Esophagus squamous epithelium (tissue), 5 donors: ENCODE data around the gene ALPP. TPM values are rescaled to one million over a fixed set of nuclear protein-coding genes. Genes with fewer than 3 reads are reported as not detected.

ENCODE experiments used
- DNase-seq: peaks from one replicate; lab custom pipeline; 2025; lab: John Stamatoyannopoulos, UW
- H3K27ac ChIP-seq, 4 donors: fragments of 200-600 bp; sonication (generic); one replicate each; pipeline ENCODE4 v1.5.1; 2016 to 2019; ENCODE audit warnings: mild to moderate bottlenecking in 1 of 4
- H3K27me3 ChIP-seq, 4 donors: fragments of 200-600 bp; sonication (generic); 1 replicate in 3 of 4; 2 replicates in 1 of 4; pipeline versions ENCODE4 v1.5.1 to v1.6.0; 2017 to 2021; ENCODE audit warnings: antibody characterized with exemption in 1 of 4
- H3K36me3 ChIP-seq, 3 donors: fragments of 200-600 bp; sonication (generic); one replicate each; pipeline ENCODE4 v1.5.1; 2016 to 2019
- H3K4me1 ChIP-seq, 3 donors: fragments of 200-600 bp; sonication (generic); one replicate each; pipeline ENCODE4 v1.5.1; 2017 to 2019
- H3K4me3 ChIP-seq, 4 donors: fragments of 200-600 bp; sonication (generic); 1 replicate in 3 of 4; 2 replicates in 1 of 4; pipeline ENCODE4 v1.5.1; 2016 to 2019; ENCODE audit warnings: mild to moderate bottlenecking in 2 of 4, moderate library complexity in 1 of 4
- H3K9me3 ChIP-seq, 3 donors: fragments of 200-600 bp; sonication (generic); one replicate each; pipeline ENCODE4 v1.5.1; 2016 to 2019
- CTCF ChIP-seq, 6 experiments: fragments of 450-650 bp in 4 of 6; fragments of 200-600 bp in 2 of 6; sonication (generic) in 2 of 6; IDR thresholded peaks; one replicate each; pipeline ENCODE4 v1.5.1; 2016 to 2019; ENCODE audit warnings: antibody characterized with exemption in 6 of 6, mild to moderate bottlenecking in 4 of 6, moderate library complexity in 4 of 6
- POLR2A ChIP-seq, 4 donors: fragments of 450-650 bp; IDR thresholded peaks; one replicate each; pipeline ENCODE4 v1.6.1; 2017; ENCODE audit warnings: antibody characterized with exemption in 4 of 4, mild to moderate bottlenecking in 4 of 4, moderate library complexity in 3 of 4
- WGBS, 2 donors: methylation state at CpG; one replicate each; pipeline ENCODE4 v1.1.5; 2018; 5-methylcytosine and 5-hydroxymethylcytosine counted together
- intact Hi-C: fragments of 100-400 bp; cut with DNase I; formaldehyde crosslinking; loops from one replicate; pipeline ENCODE4 v1.15.0; 2022
- total RNA-seq, 4 donors: library from RNA; depleted of rRNA; stranded (reverse); fragments of >200 nt; gene quantifications; one replicate each; pipeline ENCODE4 v1.1.0, GENCODE V29; 2016
- donor health status: DM: yes; HTN: yes; CAD: no.

The ALPP gene
- total RNA-seq, 4 donors from 2014 or later = not detected

- Histone ChIP-seq H3K27ac (no peak overlapping the region), H3K27me3 (peaks cover 0 to 24% (median 0%) of the 10 kb centered on the region in 4 donors), H3K36me3 (no peaks in the 10 kb centered on the region), H3K4me3 (no peak overlapping the region), H3K9me3 (no peaks in the 10 kb centered on the region), H3K4me1 (no peaks in the 10 kb centered on the region)
- WGBS, 2 donors = 53 to 64% methylated on average over 1 of the region's 1 CpG
- TF ChIP-seq POLR2A (IDR thresholded peaks at IDR 0.05) = no peak
- TF ChIP-seq CTCF (IDR thresholded peaks at IDR 0.05) = no peak
- intact Hi-C loops = no loop called here
- no peak for DNase-seq
These were observed 4.2 kb upstream of the ALPP start for GRCh38 chr2:232374356-232374755.

GRCh38 chr2:232375164-232375563, 3.4 kb upstream of the ALPP start:
- WGBS, 2 donors = 70 to 78% methylated on average over 12 of the region's 12 CpGs
- intact Hi-C loops = no loop called here

GRCh38 chr2:232376260-232376659, 2.3 kb upstream of the ALPP start:
- TF ChIP-seq POLR2A (IDR thresholded peaks at IDR 0.05) = no peak
- no peak for TF ChIP-seq CTCF (IDR thresholded peaks at IDR 0.05)
- H3K36me3 ChIP-seq = no peaks in the 10 kb centered on the region
- no peak for DNase-seq
- H3K4me1 ChIP-seq = no peaks in the 10 kb centered on the region
- intact Hi-C loops = no loop called here
- no peak overlapping the region for H3K27ac ChIP-seq
- H3K27me3 ChIP-seq = peaks cover 0 to 37% (median 0%) of the 10 kb centered on the region in 4 donors
- WGBS, 2 donors = 63 to 78% methylated on average over 3 to 4 of the region's 4 CpGs
- no peak overlapping the region for H3K4me3 ChIP-seq
- H3K9me3 ChIP-seq = no peaks in the 10 kb centered on the region

More at GRCh38 chr2:232375164-232375563, 3.4 kb upstream of the ALPP start:
- no peak for DNase-seq
- no peak overlapping the region for H3K27ac ChIP-seq
- H3K9me3 ChIP-seq = no peaks in the 10 kb centered on the region
- H3K27me3 ChIP-seq = peaks cover 0 to 29% (median 0%) of the 10 kb centered on the region in 4 donors
- TF ChIP-seq CTCF (IDR thresholded peaks at IDR 0.05) (no peak), POLR2A (IDR thresholded peaks at IDR 0.05) (no peak)
- no peak overlapping the region for H3K4me3 ChIP-seq
- no peaks in the 10 kb centered on the region for H3K36me3 ChIP-seq
- no peaks in the 10 kb centered on the region for H3K4me1 ChIP-seq

- Histone ChIP-seq H3K27ac (no peak overlapping the region), H3K4me1 (no peaks in the 10 kb centered on the region), H3K27me3 (peaks cover 0 to 42% (median 0%) of the 10 kb centered on the region in 4 donors), H3K36me3 (no peaks in the 10 kb centered on the region), H3K4me3 (no peak overlapping the region), H3K9me3 (no peaks in the 10 kb centered on the region)
- DNase-seq = no peak
- TF ChIP-seq CTCF (IDR thresholded peaks at IDR 0.05) (no peak), POLR2A (IDR thresholded peaks at IDR 0.05) (no peak)
- intact Hi-C loops = no loop called here
- 75 to 96% methylated on average over 4 to 7 of the region's 7 CpGs for WGBS, 2 donors
These were observed 1.8 kb upstream of the ALPP start for GRCh38 chr2:232376713-232377112.

- Histone ChIP-seq H3K4me3 (no peak overlapping the region), H3K36me3 (no peaks in the 10 kb centered on the region), H3K27ac (no peak overlapping the region), H3K4me1 (no peaks in the 10 kb centered on the region), H3K27me3 (peaks cover 0 to 48% (median 2%) of the 10 kb centered on the region in 4 donors), H3K9me3 (no peaks in the 10 kb centered on the region)
- WGBS, 2 donors = 88 to 92% methylated on average over 7 of the region's 7 CpGs
- intact Hi-C loops = no loop called here
- no peak for TF ChIP-seq POLR2A (IDR thresholded peaks at IDR 0.05)
- no peak for TF ChIP-seq CTCF (IDR thresholded peaks at IDR 0.05)
- DNase-seq = no peak
These were observed 1.2 kb upstream of the ALPP start for GRCh38 chr2:232377319-232377718.
